Measurements from ENCODE around the gene RAB3C.
A peak's percentile ranks its signal among the peaks of the same experiment; 100 is the strongest.

The RAB3C gene

GRCh38 chr5:58891971-58892343, 309.1 kb downstream of the RAB3C start:
- no peak for DNase-seq (ENCODE audit: extremely low read depth, low read depth)
- no peak for TF ChIP-seq CTCF (IDR thresholded peaks at IDR 0.05; ENCODE audit: low read depth, low read length)

GRCh38 chr5:58893551-58893950, 310.7 kb downstream of the RAB3C start:
- no peak for TF ChIP-seq CTCF (IDR thresholded peaks at IDR 0.05; ENCODE audit: low read depth, low read length)
- no peak for DNase-seq (ENCODE audit: extremely low read depth, low read depth)

GRCh38 chr5:58898006-58898405, 315.1 kb downstream of the RAB3C start:
- no peak for DNase-seq (ENCODE audit: extremely low read depth, low read depth)
- no peak for TF ChIP-seq CTCF (IDR thresholded peaks at IDR 0.05; ENCODE audit: low read depth, low read length)

- no peak for DNase-seq (ENCODE audit: extremely low read depth, low read depth)
- no peak for TF ChIP-seq CTCF (IDR thresholded peaks at IDR 0.05; ENCODE audit: low read depth, low read length)
Observed at GRCh38 chr5:58898538-58898937, 315.7 kb downstream of the RAB3C start.

- TF ChIP-seq CTCF (IDR thresholded peaks at IDR 0.05; ENCODE audit: low read depth, low read length), result no peak
- no peak for DNase-seq (ENCODE audit: extremely low read depth, low read depth)
Observed at GRCh38 chr5:58901271-58901670, 318.4 kb downstream of the RAB3C start.

- DNase-seq (ENCODE audit: extremely low read depth, low read depth), result no peak
- no peak for TF ChIP-seq CTCF (IDR thresholded peaks at IDR 0.05; ENCODE audit: low read depth, low read length)
Observed at GRCh38 chr5:58902305-58902704, 319.4 kb downstream of the RAB3C start.

- TF ChIP-seq CTCF (IDR thresholded peaks at IDR 0.05; ENCODE audit: low read depth, low read length), result peak; percentile 2
- DNase-seq (ENCODE audit: extremely low read depth, low read depth), result no peak
Observed at GRCh38 chr5:58902765-58903164, 319.9 kb downstream of the RAB3C start.

All from AG09319 (cell line).